Heart left ventricle (tissue), 13 donors: ENCODE results near the gene CHD9.
"Not testable (repeated sequence)": the region's sequence is repeated elsewhere in the genome, so short reads cannot be mapped to it uniquely, and the experiment has no call there.

Experiments
- CTCF ChIP-seq, 12 donors: fragments of 200-600 bp; sonication (generic) in 4 of 12; IDR thresholded peaks; one replicate each; pipeline versions ENCODE4 v1.5.0 to v1.8.0; 2018 to 2022; ENCODE audit warnings: antibody characterized with exemption in 12 of 12, mild to moderate bottlenecking in 5 of 12
- POLR2A ChIP-seq, 2 donors: fragments of 450-650 bp; IDR thresholded peaks; one replicate each; pipeline ENCODE4 v1.6.1; 2017; ENCODE audit warnings: antibody characterized with exemption in 2 of 2, mild to moderate bottlenecking in 2 of 2, moderate library complexity in 2 of 2
- donor health status: ischemic (EF 13 %, LVEDD 7.1; RV severe dilation, severe dysfunction).
- donor health status: DM: no; HTN: yes; CAD: no.
- donor health status: DM: no; HTN: no; CAD: no.
- donor health status: ischemic (EF 25% LVEDD 6.9; RV normal size, moderate dysfunction).
- donor health status: ischemic (EF 25% LVEDD 5.7; RV mildly dilated, moderate dysfunction).
- donor health status: ischemic (EF 35%, LVEDD 5.7; RV mildly dilated, moderate dysfunction).
- donor health status: nonischemic (EF 11% LVEDD 7.7; RV severe dilation, severe dysfunction).
- donor health status: DM: yes; HTN: yes; CAD: no.
- donor health status: PGD.
- donor health status: ischemic (EF 29% LVEDD 5.4; RV normal size, mild dysfunction).
- donor health status: nonischemic (EF 23%, LVEDD 6.1; RV moderate dilation, normal function).

DNA sequence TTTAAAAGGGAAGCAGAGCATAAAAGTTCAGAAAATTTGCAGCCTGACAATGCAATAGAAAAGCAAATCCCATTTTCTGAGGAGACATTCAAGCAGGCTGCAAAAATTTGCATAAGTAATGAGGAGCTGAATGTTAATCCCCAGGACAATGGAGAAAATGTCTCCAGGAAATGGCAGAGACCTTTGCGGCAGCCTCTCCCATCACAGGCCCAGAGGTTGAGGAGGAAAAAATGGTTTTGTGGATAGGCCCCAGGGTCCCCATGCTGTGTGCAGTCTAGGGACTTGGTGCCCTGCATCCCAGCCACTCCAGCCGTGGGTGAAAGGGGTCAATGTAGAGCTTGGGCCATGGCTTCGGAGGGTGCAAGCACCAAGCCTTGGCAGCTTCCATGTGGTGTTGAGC, 19.5 kb downstream of the CHD9 start:
- TF ChIP-seq POLR2A, CTCF (IDR thresholded peaks at IDR 0.05): not testable (repeated sequence)
